HEK293 (cell line): Measurements from ENCODE around the gene TRIM28.

Experiments
- CTCF ChIP-seq: fragments of 450-650 bp; formaldehyde crosslinking; IDR thresholded peaks from 2 replicates; pipeline ENCODE4 v1.5.1; 2016; ENCODE audit warnings: missing biosample characterization, missing genetic modification characterization
- ZFP69B ChIP-seq: fragments of 450-650 bp; formaldehyde crosslinking; IDR thresholded peaks from 2 replicates; pipeline ENCODE4 v1.5.1; 2016; ENCODE audit warnings: missing biosample characterization, missing genetic modification characterization
- ZNF16 ChIP-seq: fragments of 450-650 bp; formaldehyde crosslinking; IDR thresholded peaks from 2 replicates; pipeline ENCODE4 v1.5.1; 2016; ENCODE audit warnings: low read depth, missing biosample characterization, missing genetic modification characterization
- ZNF2 ChIP-seq: fragments of 450-650 bp; formaldehyde crosslinking; IDR thresholded peaks from 2 replicates; pipeline ENCODE4 v1.5.1; 2016; ENCODE audit warnings: missing biosample characterization, missing genetic modification characterization
- ZNF629 ChIP-seq: fragments of 450-650 bp; formaldehyde crosslinking; IDR thresholded peaks from 2 replicates; pipeline ENCODE4 v1.5.1; 2017; ENCODE audit warnings: missing biosample characterization, missing genetic modification characterization
- TF ChIP-seq, protein P1 (sequence below): fragments of 450-650 bp; formaldehyde crosslinking; IDR thresholded peaks from 2 replicates; pipeline ENCODE4 v1.5.1; 2016; ENCODE audit warnings: missing biosample characterization, missing genetic modification characterization

DNA sequence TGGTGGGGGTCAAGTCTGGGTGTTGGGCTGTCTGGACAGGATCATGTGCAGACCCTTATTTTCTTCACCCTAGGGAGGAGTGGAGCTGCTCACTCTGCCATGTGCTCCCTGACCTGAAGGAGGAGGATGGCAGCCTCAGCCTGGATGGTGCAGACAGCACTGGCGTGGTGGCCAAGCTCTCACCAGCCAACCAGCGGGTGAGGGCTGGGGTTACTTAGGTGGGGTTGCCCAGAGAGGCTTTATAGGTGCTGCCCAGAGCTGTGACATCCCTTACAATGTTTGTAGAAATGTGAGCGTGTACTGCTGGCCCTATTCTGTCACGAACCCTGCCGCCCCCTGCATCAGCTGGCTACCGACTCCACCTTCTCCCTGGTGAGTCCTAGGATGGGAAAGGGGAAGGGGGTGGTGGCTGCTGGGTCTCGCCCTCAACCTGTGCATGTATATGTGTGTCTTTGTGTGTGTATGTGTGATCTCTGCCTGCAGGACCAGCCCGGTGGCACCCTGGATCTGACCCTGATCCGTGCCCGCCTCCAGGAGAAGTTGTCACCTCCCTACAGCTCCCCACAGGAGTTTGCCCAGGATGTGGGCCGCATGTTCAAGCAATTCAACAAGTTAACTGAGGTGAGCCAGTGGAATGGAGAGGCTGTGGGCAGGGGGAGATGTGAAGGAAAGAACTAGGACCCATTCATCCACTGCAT, 5.9 kb downstream of the TRIM28 start:
- TF ChIP-seq ZNF629 (tag by site-specific recombination): no peak
- TF ChIP-seq, protein P1, sequence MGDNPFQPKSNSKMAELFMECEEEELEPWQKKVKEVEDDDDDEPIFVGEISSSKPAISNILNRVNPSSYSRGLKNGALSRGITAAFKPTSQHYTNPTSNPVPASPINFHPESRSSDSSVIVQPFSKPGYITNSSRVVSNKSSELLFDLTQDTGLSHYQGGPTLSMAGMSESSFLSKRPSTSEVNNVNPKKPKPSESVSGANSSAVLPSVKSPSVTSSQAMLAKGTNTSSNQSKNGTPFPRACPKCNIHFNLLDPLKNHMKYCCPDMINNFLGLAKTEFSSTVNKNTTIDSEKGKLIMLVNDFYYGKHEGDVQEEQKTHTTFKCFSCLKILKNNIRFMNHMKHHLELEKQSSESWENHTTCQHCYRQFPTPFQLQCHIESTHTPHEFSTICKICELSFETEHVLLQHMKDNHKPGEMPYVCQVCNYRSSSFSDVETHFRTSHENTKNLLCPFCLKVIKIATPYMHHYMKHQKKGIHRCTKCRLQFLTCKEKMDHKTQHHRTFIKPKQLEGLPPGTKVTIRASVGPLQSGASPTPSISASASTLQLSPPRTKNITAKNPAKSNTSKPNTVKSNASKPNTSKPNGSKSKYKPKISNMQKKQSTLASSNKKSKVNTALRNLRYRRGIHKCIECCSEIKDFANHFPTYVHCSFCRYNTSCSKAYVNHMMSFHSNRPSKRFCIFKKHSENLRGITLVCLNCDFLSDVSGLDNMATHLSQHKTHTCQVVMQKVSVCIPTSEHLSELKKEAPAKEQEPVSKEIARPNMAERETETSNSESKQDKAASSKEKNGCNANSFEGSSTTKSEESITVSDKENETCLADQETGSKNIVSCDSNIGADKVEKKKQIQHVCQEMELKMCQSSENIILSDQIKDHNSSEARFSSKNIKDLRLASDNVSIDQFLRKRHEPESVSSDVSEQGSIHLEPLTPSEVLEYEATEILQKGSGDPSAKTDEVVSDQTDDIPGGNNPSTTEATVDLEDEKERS: no peak
- no peak for TF ChIP-seq CTCF (tag by site-specific recombination)
- no peak for TF ChIP-seq ZFP69B (tag by site-specific recombination)
- TF ChIP-seq ZNF16 (tag by site-specific recombination): no peak
- no peak for TF ChIP-seq ZNF2 (tag by site-specific recombination)
